ENCODE results near the gene POMGNT2. TPM values are rescaled to one million over a fixed set of nuclear protein-coding genes. Genes with fewer than 3 reads are reported as not detected.
"Not testable (repeated sequence)": the region's sequence is repeated elsewhere in the genome, so short reads cannot be mapped to it uniquely, and the experiment has no call there.

POMGNT2 gene
- total and polyA plus RNA-seq, 4 donors = 5.8 to 6.6 (median 6.5) TPM

DNA sequence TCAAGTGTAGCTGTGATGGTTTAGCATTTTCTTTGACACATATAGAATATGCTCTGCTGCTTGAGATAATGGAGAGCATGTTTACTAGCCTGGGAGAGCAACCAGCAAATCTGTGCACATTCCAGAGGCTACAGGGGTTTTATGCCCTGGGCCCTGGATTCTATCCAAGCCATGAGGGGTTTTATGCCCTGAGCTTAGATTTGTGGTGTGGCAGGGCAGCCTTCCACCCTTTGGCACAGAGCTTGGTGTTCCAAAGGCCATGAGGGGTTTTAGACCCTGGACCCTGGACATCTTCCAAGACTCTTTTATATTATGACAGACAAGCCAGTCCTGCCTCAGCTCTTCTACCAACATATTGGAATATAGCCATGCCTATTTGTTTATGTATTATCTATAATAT lies 60.8 kb downstream of the POMGNT2 start:
- TF ChIP-seq RXRA (IDR thresholded peaks at IDR 0.05) = peak; percentile 11 to 16
- peak; percentile 55 to 78 for TF ChIP-seq HNF4A (conservative IDR thresholded peaks at IDR 0.05)
- peak; percentile 51 for TF ChIP-seq SP1 (IDR thresholded peaks at IDR 0.05)
- TF ChIP-seq HNF4G (IDR thresholded peaks at IDR 0.05) = peak; percentile 31
- H3K36me3 ChIP-seq (ENCODE audit: control insufficient read depth in 4 of 4, insufficient read depth in 3 of 4, low read depth in 1 of 4, low read length in 3 of 4); H3K9me3 ChIP-seq (ENCODE audit: control insufficient read depth in 4 of 4, low read length in 3 of 4); H3K9ac ChIP-seq (ENCODE audit: low read depth in 1 of 2, low read length in 2 of 2); H3K4me3 ChIP-seq (ENCODE audit: low read depth in 1 of 3, low read length in 3 of 3); DNase-seq (ENCODE audit: low spot score); H3K27ac ChIP-seq (ENCODE audit: low read depth in 1 of 2, low read length in 2 of 2); H3K27me3 ChIP-seq (ENCODE audit: control insufficient read depth in 4 of 4, insufficient read depth in 4 of 4, low read length in 3 of 4): not testable (repeated sequence)
- H3K4me1 ChIP-seq (ENCODE audit: control insufficient read depth in 4 of 4, insufficient read depth in 4 of 4, low read length in 3 of 4) = peaks cover 0 to 34% (median 28%) of the 10 kb centered on the region in 4 donors

DNA sequence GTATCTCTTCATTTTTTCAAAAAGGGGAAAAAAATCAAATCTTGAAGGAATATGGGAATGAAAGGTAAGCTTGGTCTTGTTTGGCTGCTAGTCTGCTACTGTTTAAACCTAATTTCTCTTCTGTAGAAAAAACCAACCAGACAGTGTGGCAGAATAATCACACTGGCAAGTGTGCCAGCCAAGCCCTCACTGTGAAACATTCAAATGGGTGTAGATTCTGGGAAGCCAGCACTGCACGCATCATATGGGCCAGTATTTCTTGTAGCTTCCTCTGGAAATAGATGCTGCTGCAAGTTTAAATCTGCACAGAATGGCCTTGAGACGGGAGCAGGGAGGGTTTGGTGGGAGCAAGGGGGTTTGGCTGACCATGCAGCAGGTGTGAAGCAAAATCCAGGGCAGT lies 62.1 kb downstream of the POMGNT2 start:
- no peak for DNase-seq (ENCODE audit: low spot score)
- H3K4me3 ChIP-seq (ENCODE audit: low read depth in 1 of 3, low read length in 3 of 3) = no peak overlapping the region
- TF ChIP-seq, protein P1, sequence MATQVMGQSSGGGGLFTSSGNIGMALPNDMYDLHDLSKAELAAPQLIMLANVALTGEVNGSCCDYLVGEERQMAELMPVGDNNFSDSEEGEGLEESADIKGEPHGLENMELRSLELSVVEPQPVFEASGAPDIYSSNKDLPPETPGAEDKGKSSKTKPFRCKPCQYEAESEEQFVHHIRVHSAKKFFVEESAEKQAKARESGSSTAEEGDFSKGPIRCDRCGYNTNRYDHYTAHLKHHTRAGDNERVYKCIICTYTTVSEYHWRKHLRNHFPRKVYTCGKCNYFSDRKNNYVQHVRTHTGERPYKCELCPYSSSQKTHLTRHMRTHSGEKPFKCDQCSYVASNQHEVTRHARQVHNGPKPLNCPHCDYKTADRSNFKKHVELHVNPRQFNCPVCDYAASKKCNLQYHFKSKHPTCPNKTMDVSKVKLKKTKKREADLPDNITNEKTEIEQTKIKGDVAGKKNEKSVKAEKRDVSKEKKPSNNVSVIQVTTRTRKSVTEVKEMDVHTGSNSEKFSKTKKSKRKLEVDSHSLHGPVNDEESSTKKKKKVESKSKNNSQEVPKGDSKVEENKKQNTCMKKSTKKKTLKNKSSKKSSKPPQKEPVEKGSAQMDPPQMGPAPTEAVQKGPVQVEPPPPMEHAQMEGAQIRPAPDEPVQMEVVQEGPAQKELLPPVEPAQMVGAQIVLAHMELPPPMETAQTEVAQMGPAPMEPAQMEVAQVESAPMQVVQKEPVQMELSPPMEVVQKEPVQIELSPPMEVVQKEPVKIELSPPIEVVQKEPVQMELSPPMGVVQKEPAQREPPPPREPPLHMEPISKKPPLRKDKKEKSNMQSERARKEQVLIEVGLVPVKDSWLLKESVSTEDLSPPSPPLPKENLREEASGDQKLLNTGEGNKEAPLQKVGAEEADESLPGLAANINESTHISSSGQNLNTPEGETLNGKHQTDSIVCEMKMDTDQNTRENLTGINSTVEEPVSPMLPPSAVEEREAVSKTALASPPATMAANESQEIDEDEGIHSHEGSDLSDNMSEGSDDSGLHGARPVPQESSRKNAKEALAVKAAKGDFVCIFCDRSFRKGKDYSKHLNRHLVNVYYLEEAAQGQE (IDR thresholded peaks at IDR 0.05) = no peak
- TF ChIP-seq, protein P2, sequence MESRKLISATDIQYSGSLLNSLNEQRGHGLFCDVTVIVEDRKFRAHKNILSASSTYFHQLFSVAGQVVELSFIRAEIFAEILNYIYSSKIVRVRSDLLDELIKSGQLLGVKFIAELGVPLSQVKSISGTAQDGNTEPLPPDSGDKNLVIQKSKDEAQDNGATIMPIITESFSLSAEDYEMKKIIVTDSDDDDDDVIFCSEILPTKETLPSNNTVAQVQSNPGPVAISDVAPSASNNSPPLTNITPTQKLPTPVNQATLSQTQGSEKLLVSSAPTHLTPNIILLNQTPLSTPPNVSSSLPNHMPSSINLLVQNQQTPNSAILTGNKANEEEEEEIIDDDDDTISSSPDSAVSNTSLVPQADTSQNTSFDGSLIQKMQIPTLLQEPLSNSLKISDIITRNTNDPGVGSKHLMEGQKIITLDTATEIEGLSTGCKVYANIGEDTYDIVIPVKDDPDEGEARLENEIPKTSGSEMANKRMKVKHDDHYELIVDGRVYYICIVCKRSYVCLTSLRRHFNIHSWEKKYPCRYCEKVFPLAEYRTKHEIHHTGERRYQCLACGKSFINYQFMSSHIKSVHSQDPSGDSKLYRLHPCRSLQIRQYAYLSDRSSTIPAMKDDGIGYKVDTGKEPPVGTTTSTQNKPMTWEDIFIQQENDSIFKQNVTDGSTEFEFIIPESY (IDR thresholded peaks at IDR 0.05) = no peak
- TF ChIP-seq HNF4G (IDR thresholded peaks at IDR 0.05) = no peak
- TF ChIP-seq, protein P3, sequence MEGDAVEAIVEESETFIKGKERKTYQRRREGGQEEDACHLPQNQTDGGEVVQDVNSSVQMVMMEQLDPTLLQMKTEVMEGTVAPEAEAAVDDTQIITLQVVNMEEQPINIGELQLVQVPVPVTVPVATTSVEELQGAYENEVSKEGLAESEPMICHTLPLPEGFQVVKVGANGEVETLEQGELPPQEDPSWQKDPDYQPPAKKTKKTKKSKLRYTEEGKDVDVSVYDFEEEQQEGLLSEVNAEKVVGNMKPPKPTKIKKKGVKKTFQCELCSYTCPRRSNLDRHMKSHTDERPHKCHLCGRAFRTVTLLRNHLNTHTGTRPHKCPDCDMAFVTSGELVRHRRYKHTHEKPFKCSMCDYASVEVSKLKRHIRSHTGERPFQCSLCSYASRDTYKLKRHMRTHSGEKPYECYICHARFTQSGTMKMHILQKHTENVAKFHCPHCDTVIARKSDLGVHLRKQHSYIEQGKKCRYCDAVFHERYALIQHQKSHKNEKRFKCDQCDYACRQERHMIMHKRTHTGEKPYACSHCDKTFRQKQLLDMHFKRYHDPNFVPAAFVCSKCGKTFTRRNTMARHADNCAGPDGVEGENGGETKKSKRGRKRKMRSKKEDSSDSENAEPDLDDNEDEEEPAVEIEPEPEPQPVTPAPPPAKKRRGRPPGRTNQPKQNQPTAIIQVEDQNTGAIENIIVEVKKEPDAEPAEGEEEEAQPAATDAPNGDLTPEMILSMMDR (IDR thresholded peaks at IDR 0.05; ENCODE audit: low read depth, low read length, missing input control) = no peak
- TF ChIP-seq, protein P4, sequence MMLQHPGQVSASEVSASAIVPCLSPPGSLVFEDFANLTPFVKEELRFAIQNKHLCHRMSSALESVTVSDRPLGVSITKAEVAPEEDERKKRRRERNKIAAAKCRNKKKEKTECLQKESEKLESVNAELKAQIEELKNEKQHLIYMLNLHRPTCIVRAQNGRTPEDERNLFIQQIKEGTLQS (IDR thresholded peaks at IDR 0.05) = no peak
- no peak for TF ChIP-seq FOXA2 (IDR thresholded peaks at IDR 0.05)
- TF ChIP-seq TAF1 (conservative IDR thresholded peaks at IDR 0.05) = no peak
- no peak for TF ChIP-seq GABPA (IDR thresholded peaks at IDR 0.05 in 1 of 2, conservative IDR thresholded peaks at IDR 0.05 in 1 of 2)
- TF ChIP-seq YY1 (IDR thresholded peaks at IDR 0.05) = no peak
- no peak for TF ChIP-seq HNF4A (conservative IDR thresholded peaks at IDR 0.05)
- no peak for TF ChIP-seq RXRA (IDR thresholded peaks at IDR 0.05)
- TF ChIP-seq SP1 (IDR thresholded peaks at IDR 0.05) = no peak
- H3K9ac ChIP-seq (ENCODE audit: low read depth in 1 of 2, low read length in 2 of 2) = peak overlapping the region in 1 of 2 donors; percentile 22
- H3K36me3 ChIP-seq (ENCODE audit: control insufficient read depth in 4 of 4, insufficient read depth in 3 of 4, low read depth in 1 of 4, low read length in 3 of 4) = peaks cover 0 to 2% (median 0%) of the 10 kb centered on the region in 4 donors
- H3K27me3 ChIP-seq (ENCODE audit: control insufficient read depth in 4 of 4, insufficient read depth in 4 of 4, low read length in 3 of 4) = no peaks in the 10 kb centered on the region
- peak overlapping the region in 1 of 2 donors; percentile 42 for H3K27ac ChIP-seq (ENCODE audit: low read depth in 1 of 2, low read length in 2 of 2)
- H3K9me3 ChIP-seq (ENCODE audit: control insufficient read depth in 4 of 4, low read length in 3 of 4) = peaks cover 0 to 7% (median 1%) of the 10 kb centered on the region in 4 donors
- WGBS = 93% methylated on average over 2 of the region's 2 CpGs
- H3K4me1 ChIP-seq (ENCODE audit: control insufficient read depth in 4 of 4, insufficient read depth in 4 of 4, low read length in 3 of 4) = peaks cover 0 to 34% (median 28%) of the 10 kb centered on the region in 4 donors

Measured in liver (tissue), 9 donors.